Middle frontal gyrus (tissue), 1 donor: ENCODE data around the gene MED14.
A peak's percentile ranks its signal among the peaks of the same experiment; 100 is the strongest.

Experiments used
- DNase-seq: peaks from one replicate; pipeline ENCODE4 v3.0.0-alpha.2; 2015; ENCODE audit warnings: low spot score; ENCODE audit errors: extremely low spot score

Gene MED14

GRCh38 chrX:40663880-40664630, 71.3 kb downstream of the MED14 start:
- DNase-seq: no peak

GRCh38 chrX:40663078-40663740, 72.1 kb downstream of the MED14 start:
- no peak for DNase-seq

GRCh38 chrX:40661489-40661888, 73.9 kb downstream of the MED14 start:
- no peak for DNase-seq

- no peak for DNase-seq
These were observed 75.0 kb downstream of the MED14 start for GRCh38 chrX:40660381-40660780.

GRCh38 chrX:40653535-40653934, 81.8 kb downstream of the MED14 start:
- no peak for DNase-seq

- DNase-seq: no peak
These were observed 82.7 kb downstream of the MED14 start for GRCh38 chrX:40652664-40653063.

- no peak for DNase-seq
These were observed 83.6 kb downstream of the MED14 start for GRCh38 chrX:40651620-40652223.

- DNase-seq: peak; percentile 73
These were observed 87.8 kb downstream of the MED14 start, which contains the start of gene CXorf38 for GRCh38 chrX:40647307-40648197. TSS of gene CXorf38 (minus strand) at chrX:40647561. CDS start at chrX:40647520, 41 bp downstream.

GRCh38 chrX:40646489-40647306, 88.6 kb downstream of the MED14 start:
- DNase-seq: no peak

- DNase-seq: no peak
These were observed 90.5 kb downstream of the MED14 start for GRCh38 chrX:40644821-40645358.

- no peak for DNase-seq
These were observed 91.2 kb downstream of the MED14 start for GRCh38 chrX:40644176-40644575.

GRCh38 chrX:40637687-40638086, 97.7 kb downstream of the MED14 start:
- DNase-seq: no peak

- no peak for DNase-seq
These were observed 103.1 kb downstream of the MED14 start for GRCh38 chrX:40632199-40632598.

GRCh38 chrX:40628506-40628905, 106.8 kb downstream of the MED14 start:
- DNase-seq: no peak

GRCh38 chrX:40625294-40625693, 110.0 kb downstream of the MED14 start:
- DNase-seq: no peak

GRCh38 chrX:40623665-40624064, 111.7 kb downstream of the MED14 start:
- DNase-seq: no peak

- no peak for DNase-seq
These were observed 112.2 kb downstream of the MED14 start, which contains the start of gene MPC1L for GRCh38 chrX:40623139-40623536. TSS of gene MPC1L (plus strand) at chrX:40623428. CDS start at chrX:40623566, 138 bp downstream.

- no peak for DNase-seq
These were observed 112.7 kb downstream of the MED14 start for GRCh38 chrX:40622479-40623138.

GRCh38 chrX:40617566-40617965, 117.8 kb downstream of the MED14 start:
- DNase-seq: no peak

GRCh38 chrX:40615976-40616375, 119.4 kb downstream of the MED14 start:
- DNase-seq: no peak
